IPS DF 6.9 (cell line): Measurements from ENCODE around the gene RNF217.
"Not testable (repeated sequence)": the region's sequence is repeated elsewhere in the genome, so short reads cannot be mapped to it uniquely, and the experiment has no call there.

Source experiments
- DNase-seq: peaks from one replicate; pipeline ENCODE4 v3.0.0-alpha.2; 2013; ENCODE audit warnings: low read depth, low spot score
- H3K27ac ChIP-seq: one replicate; pipeline ENCODE4 v1.5.1; 2013; ENCODE audit warnings: low read length, control low read depth
- H3K27me3 ChIP-seq: 2 replicates; pipeline ENCODE4 v1.6.1; 2013; ENCODE audit warnings: mild to moderate bottlenecking, low read length; ENCODE audit not compliant: control insufficient read depth, insufficient read depth
- H3K36me3 ChIP-seq: 2 replicates; pipeline ENCODE4 v1.6.1; 2013; ENCODE audit warnings: low read length; ENCODE audit not compliant: control insufficient read depth, insufficient read depth
- H3K4me1 ChIP-seq: 2 replicates; pipeline ENCODE4 v1.6.1; 2013; ENCODE audit warnings: low read length; ENCODE audit not compliant: control insufficient read depth, insufficient read depth
- H3K4me3 ChIP-seq: 2 replicates; pipeline ENCODE4 v1.5.1; 2013; ENCODE audit warnings: mild to moderate bottlenecking, low read length
- H3K9me3 ChIP-seq: 2 replicates; pipeline ENCODE4 v1.6.1; 2013; ENCODE audit warnings: low read length, inconsistent platforms; ENCODE audit not compliant: control insufficient read depth, insufficient read depth
- WGBS: extraction: QIAGEN DNeasy Blood & Tissue Kit; methylation state at CpG from one replicate; pipeline ENCODE4 v1.1.7; 2013; ENCODE audit warnings: mixed read lengths, missing lambda C conversion rate; ENCODE audit not compliant: insufficient read length, insufficient coverage; 5-methylcytosine and 5-hydroxymethylcytosine counted together

Gene RNF217

DNA sequence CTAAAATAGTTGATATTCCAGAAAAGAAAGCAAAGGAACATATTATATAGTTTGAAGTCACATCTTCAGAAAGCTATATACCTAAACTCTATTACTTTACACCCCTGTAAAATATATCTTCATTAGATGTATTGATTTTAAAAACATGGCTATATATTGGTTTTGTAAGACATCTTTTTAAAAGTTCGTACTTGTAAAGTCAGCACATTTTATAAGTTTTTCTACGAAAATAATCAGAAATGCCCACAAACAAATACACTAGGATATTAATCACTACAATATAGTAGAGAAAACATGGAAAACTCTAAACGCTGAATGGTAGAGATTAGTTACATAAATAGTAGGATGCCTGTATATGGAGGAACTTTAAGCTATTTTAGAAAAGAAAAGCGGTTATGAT is 52.9 kb downstream of the RNF217 start:
- no peak for DNase-seq
- Histone ChIP-seq H3K27ac (no peak overlapping the region), H3K9me3 (no peaks in the 10 kb centered on the region), H3K4me3 (no peak overlapping the region), H3K27me3 (no peaks in the 10 kb centered on the region), H3K36me3 (no peaks in the 10 kb centered on the region), H3K4me1 (peaks cover 3% of the 10 kb centered on the region; the same call in 1 of the 2 replicates)
- WGBS: no CpG with 5 or more reads among the region's 4 CpGs

GRCh38 chr6:125018136-125018535 is 55.9 kb downstream of the RNF217 start:
- H3K9me3 ChIP-seq: no peaks in the 10 kb centered on the region
- peaks cover 3% of the 10 kb centered on the region; the same call in 1 of the 2 replicates for H3K4me1 ChIP-seq
- H3K4me3 ChIP-seq: no peak overlapping the region
- no peak overlapping the region for H3K27ac ChIP-seq
- no peaks in the 10 kb centered on the region for H3K27me3 ChIP-seq
- H3K36me3 ChIP-seq: no peaks in the 10 kb centered on the region
- no peak for DNase-seq

GRCh38 chr6:125019281-125019680 is 57.0 kb downstream of the RNF217 start:
- 100% methylated on average over 2 of the region's 2 CpGs for WGBS
- Histone ChIP-seq H3K9me3 (no peaks in the 10 kb centered on the region), H3K4me1 (peaks cover 3% of the 10 kb centered on the region; the same call in 1 of the 2 replicates), H3K27me3 (no peaks in the 10 kb centered on the region), H3K36me3 (no peaks in the 10 kb centered on the region), H3K27ac (no peak overlapping the region), H3K4me3 (no peak overlapping the region)
- no peak for DNase-seq

DNA sequence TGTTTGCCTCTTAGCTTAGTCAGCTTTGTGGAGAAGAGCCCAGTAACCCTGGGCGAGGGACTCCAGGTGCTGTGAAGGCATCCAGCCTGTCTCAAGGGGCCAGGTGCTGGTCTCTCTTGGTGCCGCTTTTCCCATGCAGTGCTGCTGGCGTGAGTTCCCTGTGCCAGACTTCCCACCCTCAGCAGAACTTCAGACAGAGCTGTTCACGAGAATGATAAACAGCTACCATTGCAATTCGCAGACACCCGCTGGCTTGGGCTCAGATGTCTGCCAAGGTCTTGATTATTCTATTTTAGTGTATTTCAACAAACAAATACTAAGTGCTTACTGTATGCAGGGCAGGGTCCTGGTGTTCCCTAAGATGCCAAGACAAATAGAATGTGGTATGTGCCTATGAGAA is 57.7 kb downstream of the RNF217 start:
- Histone ChIP-seq H3K27ac (no peak overlapping the region), H3K4me3 (no peak overlapping the region), H3K9me3 (no peaks in the 10 kb centered on the region), H3K27me3 (no peaks in the 10 kb centered on the region), H3K4me1 (peaks cover 3% of the 10 kb centered on the region; the same call in 1 of the 2 replicates), H3K36me3 (no peaks in the 10 kb centered on the region)
- no peak for DNase-seq
- no CpG with 5 or more reads among the region's 6 CpGs for WGBS

DNA sequence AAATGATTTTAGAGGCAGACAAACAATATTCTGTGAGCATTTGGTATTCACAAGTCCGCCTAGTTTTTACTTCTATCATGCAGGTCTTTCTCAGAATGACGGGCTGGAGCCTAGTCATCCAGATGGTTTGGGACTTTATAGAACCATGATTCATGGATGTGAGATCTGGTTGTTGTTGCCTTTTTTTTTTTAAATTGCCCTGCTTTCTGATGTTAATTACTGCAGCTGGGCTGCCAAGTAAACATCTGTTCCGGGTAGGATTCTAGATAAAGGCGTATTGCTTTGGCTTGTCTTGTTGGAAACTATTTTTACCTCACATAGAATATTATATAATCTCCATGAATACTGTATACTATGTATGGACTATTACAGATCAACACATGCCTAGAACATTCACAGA is 58.1 kb downstream of the RNF217 start:
- H3K27ac ChIP-seq: no peak overlapping the region

DNA sequence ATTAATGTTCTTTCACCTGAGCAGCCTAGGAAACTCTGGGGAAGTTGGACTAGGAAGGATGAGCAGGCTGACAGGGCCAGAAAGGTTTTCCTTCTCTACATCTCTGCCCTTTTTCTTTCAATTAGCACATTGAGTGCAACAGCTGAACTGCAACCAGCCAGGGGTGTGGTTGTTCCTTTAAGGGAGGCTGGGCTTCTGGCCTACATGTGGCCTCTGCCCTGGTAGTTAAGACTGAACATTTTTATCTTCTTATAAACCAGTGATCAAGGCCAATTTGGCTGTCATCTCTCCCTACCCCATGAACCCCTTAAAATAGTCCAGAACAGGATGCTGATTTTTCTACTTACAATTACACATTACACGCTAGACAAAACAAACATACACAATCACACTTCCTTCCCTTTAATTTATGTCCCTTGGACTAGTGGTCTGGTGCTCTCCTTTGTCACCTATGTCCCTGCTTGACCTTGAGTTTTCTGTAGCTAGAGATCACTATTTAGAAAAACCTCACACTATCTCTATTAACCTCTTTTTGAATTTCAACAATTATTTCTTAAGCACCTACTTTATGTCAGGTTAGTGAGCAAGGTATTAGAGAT is 60.3 kb downstream of the RNF217 start:
- H3K27ac ChIP-seq: no peak overlapping the region
- no peaks in the 10 kb centered on the region for H3K27me3 ChIP-seq
- 100% methylated on average over 1 of the region's 1 CpG for WGBS
- DNase-seq: no peak
- H3K9me3 ChIP-seq: no peaks in the 10 kb centered on the region
- H3K4me1 ChIP-seq: peaks cover 3% of the 10 kb centered on the region; the same call in 1 of the 2 replicates
- H3K36me3 ChIP-seq: no peaks in the 10 kb centered on the region
- H3K4me3 ChIP-seq: no peak overlapping the region

More for the DNA sequence above, 58.1 kb downstream of the RNF217 start:
- Histone ChIP-seq H3K27me3 (no peaks in the 10 kb centered on the region), H3K4me1 (peaks cover 3% of the 10 kb centered on the region; the same call in 1 of the 2 replicates), H3K9me3 (no peaks in the 10 kb centered on the region), H3K4me3 (no peak overlapping the region), H3K36me3 (no peaks in the 10 kb centered on the region)
- no peak for DNase-seq
- no CpG with 5 or more reads among the region's 4 CpGs for WGBS

- no peaks in the 10 kb centered on the region for H3K27me3 ChIP-seq
- H3K27ac ChIP-seq: no peak overlapping the region
- DNase-seq: no peak
- no peaks in the 10 kb centered on the region for H3K4me1 ChIP-seq
- no peaks in the 10 kb centered on the region for H3K9me3 ChIP-seq
- no CpG with 5 or more reads among the region's 3 CpGs for WGBS
- no peak overlapping the region for H3K4me3 ChIP-seq
- H3K36me3 ChIP-seq: no peaks in the 10 kb centered on the region
Measured at GRCh38 chr6:125025164-125025854, 63.1 kb downstream of the RNF217 start.

- no peak overlapping the region for H3K27ac ChIP-seq
- no peaks in the 10 kb centered on the region for H3K9me3 ChIP-seq
- DNase-seq: no peak
- no peaks in the 10 kb centered on the region for H3K36me3 ChIP-seq
- no CpG with 5 or more reads among the region's 3 CpGs for WGBS
- H3K27me3 ChIP-seq: no peaks in the 10 kb centered on the region
- no peaks in the 10 kb centered on the region for H3K4me1 ChIP-seq
- H3K4me3 ChIP-seq: no peak overlapping the region
Measured at GRCh38 chr6:125027287-125027686, 65.0 kb downstream of the RNF217 start.

GRCh38 chr6:125030969-125031368 is 68.7 kb downstream of the RNF217 start:
- H3K27me3 ChIP-seq: no peaks in the 10 kb centered on the region
- no peak overlapping the region for H3K27ac ChIP-seq
- no CpG with 5 or more reads among the region's 6 CpGs for WGBS
- no peak for DNase-seq
- no peaks in the 10 kb centered on the region for H3K4me1 ChIP-seq
- no peaks in the 10 kb centered on the region for H3K36me3 ChIP-seq
- no peaks in the 10 kb centered on the region for H3K9me3 ChIP-seq
- H3K4me3 ChIP-seq: no peak overlapping the region

GRCh38 chr6:125031385-125031784 is 69.1 kb downstream of the RNF217 start:
- WGBS: no CpG with 5 or more reads among the region's 1 CpG
- no peaks in the 10 kb centered on the region for H3K27me3 ChIP-seq
- DNase-seq: no peak

DNA sequence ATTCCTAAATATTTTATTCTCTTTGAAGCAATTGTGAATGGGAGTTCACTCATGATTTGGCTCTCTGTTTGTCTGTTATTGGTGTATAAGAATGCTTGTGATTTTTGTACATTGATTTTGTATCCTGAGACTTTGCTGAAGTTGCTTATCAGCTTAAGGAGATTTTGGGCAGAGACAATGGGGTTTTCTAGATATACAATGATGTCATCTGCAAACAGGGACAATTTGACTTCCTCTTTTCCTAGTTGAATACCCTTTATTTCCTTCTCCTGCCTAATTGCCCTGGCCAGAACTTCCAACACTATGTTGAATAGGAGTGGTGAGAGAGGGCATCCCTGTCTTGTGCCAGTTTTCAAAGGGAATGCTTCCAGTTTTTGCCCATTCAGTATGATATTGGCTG is 72.7 kb downstream of the RNF217 start:
- not testable (repeated sequence) for H3K27me3 ChIP-seq, H3K36me3 ChIP-seq

More at GRCh38 chr6:125031385-125031784, 69.1 kb downstream of the RNF217 start:
- no peak overlapping the region for H3K27ac ChIP-seq
- no peaks in the 10 kb centered on the region for H3K9me3 ChIP-seq
- H3K4me1 ChIP-seq: no peaks in the 10 kb centered on the region
- no peak overlapping the region for H3K4me3 ChIP-seq
- no peaks in the 10 kb centered on the region for H3K36me3 ChIP-seq

More for the DNA sequence above, 72.7 kb downstream of the RNF217 start:
- H3K27ac ChIP-seq, H3K4me3 ChIP-seq, DNase-seq, H3K4me1 ChIP-seq, H3K9me3 ChIP-seq: not testable (repeated sequence)
